Measurements from ENCODE around the gene GPR27.

Gene GPR27

DNA sequence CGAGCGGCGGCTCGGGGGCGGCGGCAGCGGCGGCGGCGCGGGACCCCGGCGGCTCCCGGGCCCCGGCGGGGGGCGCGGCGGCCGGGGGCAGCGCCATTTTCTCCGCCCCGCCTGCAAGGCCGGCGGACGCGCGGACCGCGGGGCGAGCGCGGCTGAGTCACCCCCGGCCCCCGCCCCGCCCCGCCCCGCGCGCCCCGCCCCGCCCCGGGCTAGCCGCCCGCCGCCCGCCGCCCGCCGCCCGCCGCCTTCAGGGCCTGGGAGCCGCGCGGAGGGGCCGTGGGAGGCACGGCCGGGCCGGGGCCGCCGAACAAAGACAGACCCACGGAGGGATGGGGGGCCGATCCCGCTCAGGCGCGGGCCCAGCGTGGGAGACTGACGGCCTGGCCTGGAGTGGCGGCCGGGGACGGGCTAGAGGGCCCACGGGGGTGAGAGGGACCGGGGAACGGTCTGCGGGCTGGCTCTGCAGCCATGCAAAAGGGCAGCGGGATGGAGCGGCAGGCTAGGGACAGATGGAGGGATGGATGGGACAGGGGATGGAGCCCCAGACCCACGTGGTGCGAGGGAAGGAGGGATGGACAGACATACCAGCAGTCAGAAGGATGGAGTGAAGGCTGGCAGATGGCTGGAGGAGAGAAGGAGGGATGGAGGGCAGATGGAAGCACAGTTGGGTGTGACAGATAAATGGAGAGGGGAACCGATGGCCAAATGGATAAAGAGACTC lies 28.2 kb upstream of the GPR27 start, which contains the start of gene EIF4E3:
Gene EIF4E3 (minus strand): TSS at position 132 of the 721 bp plus-strand sequence. CDS start 35 bp downstream, at position 97.
- Histone ChIP-seq H3K36me3 (ENCODE audit: control insufficient read depth in 2 of 2, insufficient read depth in 1 of 2, low read length in 2 of 2) (no peaks in the 10 kb centered on the region), H3K4me3 (ENCODE audit: low read depth, low read length) (peak within 1 kb of the TSS; percentile 86), H3K4me1 (ENCODE audit: control insufficient read depth, insufficient read depth, low read length) (no peaks in the 10 kb centered on the region), H3K9me3 (ENCODE audit: control insufficient read depth, insufficient read depth, low read depth, low read length) (no peaks in the 10 kb centered on the region), H3K27ac (ENCODE audit: extremely low read depth, low read depth, low read length) (peak within 1 kb of the TSS; percentile 63; the same call in 1 of the 2 replicates)
- POLR2A ChIA-PET: no interaction called here
- CTCF ChIA-PET: no interaction called here
- TF ChIP-seq ZNF398 (tag by site-specific recombination; IDR thresholded peaks at IDR 0.05) (no peak), KLF7 (tag by site-specific recombination; IDR thresholded peaks at IDR 0.05; ENCODE audit: borderline replicate concordance) (no peak), BCL6B (tag by site-specific recombination; IDR thresholded peaks at IDR 0.05) (no peak), ZBTB48 (tag by site-specific recombination; IDR thresholded peaks at IDR 0.05) (peak; percentile 70), ZSCAN18 (tag by site-specific recombination; IDR thresholded peaks at IDR 0.05) (no peak), ZFP69B (tag by site-specific recombination; IDR thresholded peaks at IDR 0.05) (no peak), ZNF335 (tag by site-specific recombination; conservative IDR thresholded peaks at IDR 0.05) (peak; percentile 49), ZNF571 (tag by site-specific recombination; IDR thresholded peaks at IDR 0.05) (no peak), GLIS1 (tag by site-specific recombination; IDR thresholded peaks at IDR 0.05) (peak; percentile 28), ZNF777 (tag by site-specific recombination; IDR thresholded peaks at IDR 0.05; ENCODE audit: borderline replicate concordance) (0 out of 2 replicates have a peak, but pooled peaks have one; percentile 32), ZNF830 (tag by site-specific recombination; IDR thresholded peaks at IDR 0.05; ENCODE audit: low read depth) (no peak), ZFHX2 (tag by site-specific recombination; conservative IDR thresholded peaks at IDR 0.05) (peak; percentile 76), GLIS2 (tag by site-specific recombination; IDR thresholded peaks at IDR 0.05) (peak; percentile 41; the same call in 1 of the 2 replicates), KLF16 (tag by site-specific recombination; IDR thresholded peaks at IDR 0.05) (no peak), ZNF341 (tag by site-specific recombination; IDR thresholded peaks at IDR 0.05; ENCODE audit: low read depth) (0 out of 2 replicates have a peak, but pooled peaks have one; percentile 17), PATZ1 (tag by site-specific recombination; IDR thresholded peaks at IDR 0.05) (peak; percentile 45), ZBTB8A (tag by site-specific recombination; IDR thresholded peaks at IDR 0.05) (peak; percentile 92), EGR2 (tag by site-specific recombination; IDR thresholded peaks at IDR 0.05; ENCODE audit: low read depth) (0 out of 2 replicates have a peak, but pooled peaks have one; percentile 33), ZBTB1 (tag by site-specific recombination; IDR thresholded peaks at IDR 0.05) (no peak), ZNF248 (tag by site-specific recombination; IDR thresholded peaks at IDR 0.05) (no peak), YY1 (tag by site-specific recombination; IDR thresholded peaks at IDR 0.05) (0 out of 2 replicates have a peak, but pooled peaks have one; percentile 27), ZNF366 (tag by site-specific recombination; conservative IDR thresholded peaks at IDR 0.05) (peak; percentile 93), SALL2 (tag by site-specific recombination; IDR thresholded peaks at IDR 0.05; ENCODE audit: borderline replicate concordance) (no peak)
- TF ChIP-seq, protein P1, sequence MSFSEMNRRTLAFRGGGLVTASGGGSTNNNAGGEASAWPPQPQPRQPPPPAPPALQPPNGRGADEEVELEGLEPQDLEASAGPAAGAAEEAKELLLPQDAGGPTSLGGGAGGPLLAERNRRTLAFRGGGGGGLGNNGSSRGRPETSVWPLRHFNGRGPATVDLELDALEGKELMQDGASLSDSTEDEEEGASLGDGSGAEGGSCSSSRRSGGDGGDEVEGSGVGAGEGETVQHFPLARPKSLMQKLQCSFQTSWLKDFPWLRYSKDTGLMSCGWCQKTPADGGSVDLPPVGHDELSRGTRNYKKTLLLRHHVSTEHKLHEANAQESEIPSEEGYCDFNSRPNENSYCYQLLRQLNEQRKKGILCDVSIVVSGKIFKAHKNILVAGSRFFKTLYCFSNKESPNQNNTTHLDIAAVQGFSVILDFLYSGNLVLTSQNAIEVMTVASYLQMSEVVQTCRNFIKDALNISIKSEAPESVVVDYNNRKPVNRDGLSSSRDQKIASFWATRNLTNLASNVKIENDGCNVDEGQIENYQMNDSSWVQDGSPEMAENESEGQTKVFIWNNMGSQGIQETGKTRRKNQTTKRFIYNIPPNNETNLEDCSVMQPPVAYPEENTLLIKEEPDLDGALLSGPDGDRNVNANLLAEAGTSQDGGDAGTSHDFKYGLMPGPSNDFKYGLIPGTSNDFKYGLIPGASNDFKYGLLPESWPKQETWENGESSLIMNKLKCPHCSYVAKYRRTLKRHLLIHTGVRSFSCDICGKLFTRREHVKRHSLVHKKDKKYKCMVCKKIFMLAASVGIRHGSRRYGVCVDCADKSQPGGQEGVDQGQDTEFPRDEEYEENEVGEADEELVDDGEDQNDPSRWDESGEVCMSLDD (tag by site-specific recombination; IDR thresholded peaks at IDR 0.05): no peak
- TF ChIP-seq, protein P2, sequence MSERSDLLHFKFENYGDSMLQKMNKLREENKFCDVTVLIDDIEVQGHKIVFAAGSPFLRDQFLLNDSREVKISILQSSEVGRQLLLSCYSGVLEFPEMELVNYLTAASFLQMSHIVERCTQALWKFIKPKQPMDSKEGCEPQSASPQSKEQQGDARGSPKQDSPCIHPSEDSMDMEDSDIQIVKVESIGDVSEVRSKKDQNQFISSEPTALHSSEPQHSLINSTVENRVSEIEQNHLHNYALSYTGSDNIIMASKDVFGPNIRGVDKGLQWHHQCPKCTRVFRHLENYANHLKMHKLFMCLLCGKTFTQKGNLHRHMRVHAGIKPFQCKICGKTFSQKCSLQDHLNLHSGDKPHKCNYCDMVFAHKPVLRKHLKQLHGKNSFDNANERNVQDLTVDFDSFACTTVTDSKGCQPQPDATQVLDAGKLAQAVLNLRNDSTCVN (tag by site-specific recombination; optimal IDR thresholded peaks at IDR 0.05): peak; percentile 42
- TF ChIP-seq, protein P3, sequence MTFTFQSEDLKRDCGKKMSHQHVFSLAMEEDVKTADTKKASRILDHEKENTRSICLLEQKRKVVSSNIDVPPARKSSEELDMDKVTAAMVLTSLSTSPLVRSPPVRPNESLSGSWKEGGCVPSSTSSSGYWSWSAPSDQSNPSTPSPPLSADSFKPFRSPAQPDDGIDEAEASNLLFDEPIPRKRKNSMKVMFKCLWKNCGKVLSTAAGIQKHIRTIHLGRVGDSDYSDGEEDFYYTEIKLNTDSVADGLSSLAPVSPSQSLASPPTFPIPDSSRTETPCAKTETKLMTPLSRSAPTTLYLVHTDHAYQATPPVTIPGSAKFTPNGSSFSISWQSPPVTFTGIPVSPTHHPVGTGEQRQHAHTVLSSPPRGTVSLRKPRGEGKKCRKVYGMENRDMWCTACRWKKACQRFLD (tag by site-specific recombination; IDR thresholded peaks at IDR 0.05): no peak

Data from HEK293 (cell line).